HG03442 (cell line): ENCODE data around the gene CCSER2.
"Not testable (repeated sequence)": the region's sequence is repeated elsewhere in the genome, so short reads cannot be mapped to it uniquely, and the experiment has no call there.

Experiments used
- ATAC-seq: cut with Tn5 transposase; IDR thresholded peaks from one replicate; pipeline ENCODE4 v1.9.1; 2021; ENCODE audit warnings: mild to moderate bottlenecking, moderate library complexity; ENCODE audit not compliant: unreplicated experiment

The CCSER2 gene, protein sequence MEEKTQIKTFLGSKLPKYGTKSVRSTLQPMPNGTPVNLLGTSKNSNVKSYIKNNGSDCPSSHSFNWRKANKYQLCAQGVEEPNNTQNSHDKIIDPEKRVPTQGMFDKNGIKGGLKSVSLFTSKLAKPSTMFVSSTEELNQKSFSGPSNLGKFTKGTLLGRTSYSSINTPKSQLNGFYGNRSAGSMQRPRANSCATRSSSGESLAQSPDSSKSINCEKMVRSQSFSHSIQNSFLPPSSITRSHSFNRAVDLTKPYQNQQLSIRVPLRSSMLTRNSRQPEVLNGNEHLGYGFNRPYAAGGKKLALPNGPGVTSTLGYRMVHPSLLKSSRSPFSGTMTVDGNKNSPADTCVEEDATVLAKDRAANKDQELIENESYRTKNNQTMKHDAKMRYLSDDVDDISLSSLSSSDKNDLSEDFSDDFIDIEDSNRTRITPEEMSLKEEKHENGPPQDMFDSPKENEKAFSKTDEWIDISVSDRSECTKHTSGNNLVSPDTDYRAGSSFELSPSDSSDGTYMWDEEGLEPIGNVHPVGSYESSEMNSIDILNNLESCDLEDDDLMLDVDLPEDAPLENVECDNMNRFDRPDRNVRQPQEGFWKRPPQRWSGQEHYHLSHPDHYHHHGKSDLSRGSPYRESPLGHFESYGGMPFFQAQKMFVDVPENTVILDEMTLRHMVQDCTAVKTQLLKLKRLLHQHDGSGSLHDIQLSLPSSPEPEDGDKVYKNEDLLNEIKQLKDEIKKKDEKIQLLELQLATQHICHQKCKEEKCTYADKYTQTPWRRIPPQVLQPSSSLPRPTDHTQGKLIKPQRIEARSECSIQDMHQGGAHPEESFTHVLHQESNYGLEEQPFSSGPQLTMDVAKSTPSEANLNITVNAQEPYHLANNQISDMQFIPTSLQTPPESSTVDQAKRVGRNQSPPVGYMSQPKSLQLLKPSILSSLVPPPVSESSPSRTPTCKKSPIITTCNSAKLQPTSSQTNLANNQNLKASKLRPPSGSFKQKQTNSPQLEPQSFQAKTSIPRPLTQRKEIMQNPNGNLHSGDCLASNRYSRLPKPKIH

DNA sequence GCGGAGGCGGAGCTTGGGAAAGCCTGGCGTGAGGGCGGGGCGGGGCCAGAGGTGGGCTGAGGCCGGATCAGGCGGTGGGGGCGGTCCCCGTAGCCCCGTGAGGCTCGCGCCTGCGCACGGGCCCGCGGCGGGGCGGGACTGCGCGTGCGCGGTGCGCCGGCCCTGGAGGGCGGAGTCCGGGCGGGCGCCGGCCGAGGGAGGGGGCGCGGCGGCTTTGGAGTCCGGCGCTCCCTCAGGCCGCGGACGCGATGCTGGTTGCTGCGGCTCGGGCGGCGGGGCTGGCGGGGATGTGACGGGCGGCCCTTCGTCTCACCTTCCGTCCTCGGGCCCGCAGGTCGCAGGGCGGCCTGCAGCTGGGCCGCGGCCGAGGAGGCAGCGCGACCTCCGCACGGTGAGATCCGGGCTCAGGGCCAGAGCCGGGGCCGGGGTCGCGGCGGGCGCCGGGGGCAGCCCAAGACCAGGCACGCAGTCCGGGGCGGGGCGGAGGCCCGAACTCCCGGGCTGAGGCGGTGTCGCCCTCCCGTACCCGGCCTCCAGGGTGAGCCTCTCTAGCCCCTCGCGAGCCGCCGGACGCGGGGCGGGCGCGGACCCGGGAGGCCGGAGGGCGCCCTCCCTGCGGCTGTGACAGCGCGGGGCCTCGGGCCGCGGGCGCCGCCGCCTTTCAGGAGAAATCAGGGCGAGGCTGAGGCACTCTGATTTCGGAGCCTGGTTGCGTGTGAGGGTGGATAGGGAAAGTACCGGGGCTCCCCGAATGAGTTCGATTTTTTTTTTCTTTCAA lies at the start of gene CCSER2:
CCSER2 (plus strand) TSS at position 172 of the 778 bp plus-strand sequence. CDS start 42,464 bp downstream, outside the sequence.
- peak; percentile 62 for ATAC-seq

DNA sequence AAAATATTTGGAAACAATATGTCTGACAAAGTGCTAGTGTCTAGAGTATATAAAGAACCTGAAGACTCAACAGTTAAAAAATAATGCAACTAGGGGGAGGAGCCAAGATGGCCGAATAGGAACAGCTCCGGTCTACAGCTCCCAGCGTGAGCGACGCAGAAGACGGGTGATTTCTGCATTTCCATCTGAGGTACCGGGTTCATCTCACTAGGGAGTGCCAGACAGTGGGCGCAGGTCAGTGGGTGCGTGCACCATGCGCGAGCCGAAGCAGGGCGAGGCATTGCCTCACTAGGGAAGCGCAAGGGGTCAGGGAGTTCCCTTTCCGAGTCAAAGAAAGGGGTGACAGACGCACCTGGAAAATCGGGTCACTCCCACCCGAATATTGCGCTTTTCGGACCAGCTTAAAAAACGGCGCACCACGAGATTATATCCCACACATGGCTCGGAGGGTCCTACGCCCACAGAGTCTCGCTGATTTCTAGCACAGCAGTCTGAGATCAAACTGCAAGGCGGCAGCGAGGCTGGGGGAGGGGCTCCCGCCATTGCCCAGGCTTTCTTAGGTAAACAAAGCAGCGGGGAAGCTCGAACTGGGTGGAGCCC lies 48.4 kb upstream of the CCSER2 start:
- ATAC-seq, result not testable (repeated sequence)

DNA sequence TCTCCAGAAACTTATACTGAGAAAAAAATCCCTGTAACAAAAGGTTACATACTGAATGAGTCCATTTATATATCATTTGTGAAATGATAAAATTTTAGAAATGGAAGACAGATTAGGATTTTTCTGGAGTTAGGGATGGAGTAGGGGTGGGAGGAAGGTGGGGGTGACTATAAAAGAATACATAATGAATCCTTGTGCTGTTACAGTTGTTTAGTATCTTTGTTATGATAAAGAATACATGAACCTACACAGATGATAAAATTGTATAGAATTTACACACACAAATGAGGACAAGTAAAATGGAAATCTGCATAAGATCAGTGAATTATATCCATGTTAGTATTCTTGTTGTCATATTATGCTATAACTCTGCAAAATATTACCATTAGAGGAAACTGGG lies 41.7 kb upstream of the CCSER2 start:
- no peak for ATAC-seq

DNA sequence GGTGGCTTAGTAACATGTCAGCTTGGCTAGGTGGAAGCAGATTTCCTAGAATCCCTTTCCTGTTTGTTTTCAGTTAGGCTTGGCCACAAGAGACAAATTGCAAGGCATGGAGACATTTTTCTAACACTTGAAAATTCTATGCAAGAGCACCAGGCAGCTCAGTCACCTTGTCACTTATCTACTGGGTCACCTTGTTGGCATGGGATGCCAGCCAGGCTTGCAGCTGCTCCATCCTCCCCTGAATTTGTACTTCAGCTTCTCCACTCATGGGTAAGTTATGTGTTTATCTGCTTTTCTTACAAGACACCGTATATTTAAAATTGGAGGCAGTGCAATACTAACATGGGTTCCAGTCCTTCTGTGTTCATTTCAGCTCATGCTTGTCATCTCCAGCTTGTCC lies 40.2 kb upstream of the CCSER2 start:
- ATAC-seq, result no peak

DNA sequence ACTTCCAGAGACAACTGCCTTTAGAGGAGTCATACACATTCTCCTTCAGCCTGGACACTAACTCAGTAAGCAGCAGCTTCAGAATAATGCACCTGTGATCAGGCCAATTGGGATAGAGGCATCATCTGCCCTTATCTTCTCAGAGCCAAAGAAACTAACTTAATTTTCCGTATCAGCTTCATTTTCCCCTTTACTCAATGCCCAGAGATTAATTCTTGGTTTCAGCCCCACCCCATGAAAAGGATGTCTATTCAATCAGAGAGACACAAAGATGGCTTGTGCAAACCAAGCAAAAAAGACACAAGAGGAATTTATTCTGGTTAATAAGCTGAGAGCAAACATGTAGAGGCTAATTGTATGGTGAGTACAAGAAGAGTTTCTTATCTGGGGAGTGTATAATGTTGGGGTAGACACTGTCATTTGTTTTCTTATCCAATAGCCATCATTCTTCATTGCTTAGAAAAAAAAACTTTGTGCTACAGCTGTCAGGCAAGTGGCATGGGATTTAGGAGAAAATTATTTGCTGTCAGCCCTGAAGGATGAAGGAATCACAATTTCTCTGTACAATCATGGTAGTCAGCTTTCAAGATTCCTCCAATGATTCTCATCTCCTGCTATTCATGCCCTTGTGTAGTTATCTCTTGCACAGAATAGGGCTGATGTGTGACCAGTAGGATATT lies 38.7 kb upstream of the CCSER2 start:
- ATAC-seq, result no peak

DNA sequence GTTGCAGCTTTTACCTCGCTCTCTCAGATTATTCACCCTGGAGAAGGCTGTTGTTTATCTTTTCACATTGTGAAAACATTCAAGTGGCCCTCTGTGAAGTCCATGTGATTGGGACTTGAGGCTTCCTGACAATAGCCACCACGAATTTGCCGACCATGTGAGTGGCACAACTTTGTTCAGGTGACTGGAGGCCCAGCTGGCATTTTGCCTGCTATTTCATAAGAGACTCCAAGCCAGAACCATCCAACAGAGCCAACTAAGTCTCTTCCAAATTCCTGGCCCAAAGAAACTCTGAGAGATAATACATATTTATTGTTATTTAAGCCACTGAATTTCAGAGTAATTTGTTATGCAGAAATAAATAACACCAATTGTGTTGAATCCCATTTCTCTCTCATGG lies 38.2 kb upstream of the CCSER2 start:
- no peak for ATAC-seq

DNA sequence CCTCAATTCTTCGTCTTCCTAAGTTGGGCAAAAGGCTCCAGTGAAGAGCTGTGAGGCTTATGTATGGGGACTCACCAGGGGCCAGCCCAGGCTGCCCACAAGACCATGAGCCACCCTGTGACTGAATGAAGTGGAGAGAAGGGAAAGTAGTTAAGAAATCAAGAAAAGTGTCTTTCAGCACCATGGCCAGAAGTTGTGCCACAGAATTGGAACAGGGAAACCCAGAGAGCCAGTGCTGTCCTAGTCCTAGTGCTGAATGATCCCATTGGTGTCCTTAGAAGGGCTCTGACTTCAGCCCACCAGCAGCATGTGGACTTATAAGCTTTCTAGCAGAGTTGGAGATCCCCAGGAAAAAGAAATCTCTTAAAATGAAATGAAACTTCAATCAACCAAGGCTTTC lies 37.0 kb upstream of the CCSER2 start:
- ATAC-seq, result no peak

DNA sequence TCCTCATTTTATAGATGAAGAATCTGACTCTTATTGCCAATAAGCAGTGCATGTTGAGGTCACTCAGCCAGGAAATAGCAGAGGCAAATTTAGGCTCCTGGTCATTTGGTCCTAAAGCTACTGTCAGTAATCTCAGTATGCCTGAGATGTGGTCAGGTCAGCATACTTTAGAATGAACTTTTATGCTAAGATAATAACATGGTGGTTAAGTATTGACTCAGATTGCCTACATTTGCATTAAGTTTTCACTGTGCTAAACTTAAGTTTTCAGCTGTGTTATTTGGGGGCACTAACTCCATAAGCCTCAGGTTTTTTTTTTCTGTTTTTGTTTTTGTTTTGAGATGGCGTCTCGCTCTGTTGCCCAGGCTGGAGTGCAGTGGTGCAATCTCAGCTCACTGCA lies 35.9 kb upstream of the CCSER2 start:
- peak; percentile 69 for ATAC-seq

DNA sequence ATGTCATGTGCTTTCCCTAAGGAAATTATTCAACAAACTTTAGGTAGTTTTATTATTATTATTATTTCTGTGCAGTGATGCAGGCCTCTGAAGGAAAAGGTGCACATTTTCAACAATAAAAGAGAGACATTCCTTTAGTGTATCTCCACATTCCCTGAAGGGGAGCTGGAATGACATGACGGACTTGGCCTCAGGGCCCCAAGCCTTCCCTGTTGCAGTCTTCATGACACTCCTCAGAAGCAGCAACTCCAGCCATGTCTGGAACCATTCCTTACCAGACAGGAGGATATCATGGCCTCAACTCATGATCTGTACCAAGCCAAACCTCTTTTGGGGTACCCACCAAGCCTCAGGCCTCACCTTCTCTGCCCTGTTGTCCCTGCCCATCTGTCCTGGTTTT lies 35.2 kb upstream of the CCSER2 start:
- no peak for ATAC-seq

DNA sequence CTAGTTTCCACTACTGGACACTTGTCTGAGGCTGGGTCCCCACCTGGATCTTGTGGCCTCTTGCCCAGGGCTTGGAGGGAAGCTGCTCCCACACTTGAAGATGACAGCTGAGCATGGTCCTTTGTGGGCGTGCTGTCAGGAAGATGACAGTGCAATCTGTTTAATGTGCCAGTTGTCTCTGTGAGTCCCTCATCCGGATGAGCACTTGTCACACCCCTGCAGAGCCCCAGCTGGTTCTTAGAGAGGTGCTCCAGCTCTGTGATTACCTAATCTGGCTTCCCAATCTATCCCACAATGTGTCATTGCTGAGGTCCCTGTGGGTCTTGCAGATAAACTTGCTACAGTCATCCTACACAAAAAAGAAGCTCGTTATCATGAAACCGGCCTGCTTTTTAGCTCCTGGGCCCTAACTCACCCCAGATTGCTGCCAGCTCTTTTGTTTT lies 34.8 kb upstream of the CCSER2 start:
- ATAC-seq, result no peak

DNA sequence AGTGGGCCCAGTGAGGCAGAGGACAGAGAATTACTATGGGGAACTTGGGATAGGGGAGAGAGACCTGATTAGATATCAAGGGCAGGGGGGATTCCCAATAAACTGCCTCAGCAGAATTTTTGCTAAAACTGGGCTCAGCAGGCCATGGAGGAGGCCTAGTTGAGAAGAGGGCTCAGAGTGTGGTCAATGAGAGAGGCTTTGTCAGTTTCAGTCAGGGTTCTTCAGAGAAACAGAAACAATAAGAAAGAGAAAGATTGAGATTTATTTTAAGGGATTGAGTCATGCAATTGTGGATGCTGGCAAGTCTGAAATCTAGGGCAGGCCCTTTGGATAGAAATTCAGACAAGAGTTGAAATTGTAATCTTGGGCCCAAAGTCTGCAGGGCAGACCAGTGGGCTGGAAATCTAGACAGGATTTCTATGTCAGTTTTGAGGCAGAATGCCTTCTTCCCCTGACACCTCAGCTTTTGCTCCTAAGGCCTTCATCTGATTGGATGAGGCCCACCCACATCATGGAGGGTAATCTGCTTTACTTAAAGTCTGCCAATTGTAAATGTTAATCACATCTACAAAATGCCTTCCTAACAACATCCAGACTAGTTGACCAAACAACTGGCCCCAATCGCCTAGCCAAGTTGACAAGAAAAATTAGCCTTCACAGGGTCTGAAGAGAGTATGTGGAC lies 33.5 kb upstream of the CCSER2 start:
- peak; percentile 74 for ATAC-seq

DNA sequence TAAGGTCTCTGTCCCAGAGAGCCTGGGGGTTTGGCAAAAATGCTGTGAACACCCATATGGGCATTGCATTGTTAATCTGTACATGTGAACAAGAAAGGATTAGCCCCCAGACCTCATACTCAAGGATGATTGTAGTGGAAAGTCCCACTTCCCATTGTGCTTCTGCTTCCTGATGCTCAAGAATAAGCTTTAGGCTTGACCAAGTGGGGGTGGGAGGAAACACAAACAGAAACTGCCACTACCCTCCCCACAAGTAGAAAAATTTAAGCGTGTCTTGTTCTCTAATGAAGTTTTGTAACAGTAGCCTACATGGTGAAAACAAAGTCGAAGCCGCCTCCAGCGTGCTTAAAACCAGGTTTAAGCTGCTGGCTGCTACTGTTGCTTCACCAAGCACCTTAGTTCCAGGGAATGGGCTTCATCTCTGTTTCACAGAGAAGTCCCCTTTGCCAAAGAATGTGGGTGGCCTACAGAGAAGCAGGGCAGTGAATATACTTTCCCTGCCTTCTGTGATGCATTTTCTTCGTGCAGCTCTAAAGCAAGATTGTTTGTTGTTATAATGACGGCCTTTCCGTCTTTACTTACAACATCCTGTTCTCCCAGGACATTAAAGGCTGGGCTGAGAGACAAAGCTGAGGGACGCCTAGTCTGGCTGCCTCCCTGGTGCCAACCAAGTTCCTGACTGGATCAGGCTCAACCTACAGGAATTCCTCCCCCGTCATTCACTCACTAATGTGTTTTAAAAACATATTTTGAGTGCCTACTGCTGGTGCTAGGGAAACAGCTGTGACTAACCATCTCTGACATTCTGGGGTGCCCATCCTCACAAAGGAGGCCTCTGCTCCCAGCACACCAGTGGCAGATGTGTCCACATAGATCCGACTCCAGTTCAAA lies 32.1 kb upstream of the CCSER2 start:
- no peak for ATAC-seq

DNA sequence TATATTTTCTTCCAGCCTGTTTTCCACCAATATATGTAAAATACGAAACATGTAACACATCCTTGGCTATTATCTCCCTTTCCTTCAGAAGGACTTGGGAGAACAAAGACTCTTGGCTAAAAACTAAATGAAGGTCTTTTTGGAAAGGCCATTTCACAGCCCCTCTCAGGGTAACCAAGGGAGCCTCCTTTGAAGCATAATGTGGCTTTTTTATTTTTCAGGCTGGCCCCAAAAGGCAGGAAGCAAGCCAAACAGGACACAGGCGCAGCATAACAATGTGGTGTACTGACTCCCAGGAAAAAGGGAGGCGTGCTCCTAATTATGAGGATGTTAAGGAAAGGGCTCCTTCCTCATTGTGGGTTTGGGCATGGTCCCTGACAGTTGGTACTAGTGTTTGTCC lies 30.3 kb upstream of the CCSER2 start:
- ATAC-seq, result no peak

DNA sequence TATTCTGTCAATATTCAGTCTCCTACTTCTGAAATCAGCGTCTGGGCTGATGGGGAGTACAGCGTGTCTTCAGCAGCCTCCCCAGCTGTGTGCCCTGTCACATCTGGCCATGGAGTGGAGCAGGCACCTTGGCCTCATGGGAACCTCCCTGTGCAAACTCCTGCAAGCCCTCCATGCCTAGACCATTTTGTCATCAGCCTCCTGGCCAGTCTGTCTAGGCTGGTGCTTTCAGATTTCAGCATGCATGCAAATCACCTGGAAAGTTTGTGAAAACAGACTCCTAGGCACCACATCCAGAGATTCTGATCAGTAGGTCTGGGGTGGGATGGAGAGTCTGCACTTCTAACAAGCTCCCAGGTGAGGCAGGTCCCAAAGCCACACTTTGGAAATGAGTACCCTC lies 26.2 kb upstream of the CCSER2 start:
- ATAC-seq, result no peak

DNA sequence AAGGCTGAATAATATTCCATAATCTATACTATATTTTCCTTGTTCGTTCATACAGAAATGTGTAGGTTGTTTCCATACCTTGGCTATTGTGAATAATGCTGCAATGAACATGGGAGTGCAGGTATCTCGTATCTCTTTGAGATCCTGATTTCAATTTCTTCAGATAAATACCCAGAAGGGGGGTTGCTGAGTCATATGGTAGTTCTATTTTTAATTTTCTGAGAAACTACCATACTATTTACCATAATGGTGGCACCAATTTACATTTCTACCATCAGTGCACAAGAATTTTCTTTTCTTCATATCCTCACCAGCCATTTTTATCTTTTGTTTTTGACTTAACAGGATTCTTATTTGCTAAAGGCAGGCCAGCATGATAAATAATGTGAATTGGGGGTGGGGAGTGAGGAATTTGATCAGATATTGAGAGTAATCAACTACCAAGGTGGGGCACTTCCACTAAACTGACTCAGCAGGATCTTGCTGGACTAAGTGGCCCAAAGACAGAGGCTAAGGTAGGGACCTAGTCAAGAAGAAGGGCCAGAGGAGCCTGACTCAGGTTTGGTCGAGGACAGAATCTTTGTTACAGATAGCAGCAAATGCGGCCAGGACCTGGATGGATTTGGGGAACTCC lies 21.5 kb upstream of the CCSER2 start:
- ATAC-seq, result no peak

DNA sequence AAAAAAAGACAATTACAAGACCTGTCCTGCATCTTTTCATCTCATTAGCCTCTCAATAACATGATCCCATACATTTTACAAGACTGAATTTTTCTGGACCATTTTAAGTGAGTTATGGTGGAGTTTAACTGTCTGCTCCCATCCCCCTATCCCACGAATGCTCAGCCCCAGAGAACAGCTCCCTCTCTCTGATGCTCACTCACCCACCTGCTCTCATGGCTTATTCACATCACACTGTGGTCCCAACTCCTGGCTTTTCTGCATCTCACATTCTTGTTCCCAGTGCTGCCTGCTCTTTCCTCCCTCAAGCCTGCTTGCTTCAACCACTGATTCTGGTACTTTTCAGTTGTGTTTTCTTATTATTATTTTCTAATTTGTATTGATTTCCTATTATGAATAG lies 20.4 kb upstream of the CCSER2 start:
- ATAC-seq, result no peak

DNA sequence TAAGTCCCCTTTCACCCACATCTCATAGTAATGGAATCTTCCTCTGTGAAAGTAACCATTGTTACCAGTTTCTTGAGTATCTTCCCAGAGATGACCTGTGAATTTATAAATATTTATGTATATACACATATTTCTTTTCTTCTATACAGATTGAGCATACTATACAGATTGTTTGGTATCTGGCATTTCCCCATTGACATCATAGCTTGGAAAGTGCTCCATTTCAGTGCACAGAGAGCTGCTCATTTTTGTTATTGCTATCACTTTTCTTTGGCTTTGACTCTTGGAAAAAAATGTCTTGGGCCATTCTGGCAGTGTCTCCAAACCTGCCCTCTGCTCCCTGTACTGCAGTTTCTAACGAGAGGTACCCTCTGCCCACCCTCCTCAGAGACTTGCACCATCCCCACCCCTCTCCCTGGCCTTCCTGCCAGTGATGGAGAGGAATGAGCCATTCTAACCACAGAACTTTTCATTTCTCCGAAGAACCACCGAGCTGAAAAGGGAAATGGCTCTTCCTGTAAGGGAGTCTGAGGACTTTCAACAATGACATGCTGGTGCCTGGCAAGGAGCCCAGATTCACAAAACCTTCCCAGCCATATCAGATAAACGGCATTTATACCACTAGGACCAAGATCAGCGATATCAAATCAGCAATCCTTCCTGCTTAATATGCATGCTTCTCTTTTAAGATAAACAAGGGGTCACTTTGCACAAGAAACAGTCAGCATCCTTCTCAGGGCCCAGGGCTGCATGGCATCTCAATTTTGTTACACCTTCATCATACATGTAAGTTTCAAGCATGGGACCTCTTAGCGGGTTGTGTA lies 19.7 kb upstream of the CCSER2 start:
- ATAC-seq, result peak; percentile 64
